HG03045 (cell line): ENCODE measurements around the gene PPFIA1.
"Not testable (repeated sequence)": the region's sequence is repeated elsewhere in the genome, so short reads cannot be mapped to it uniquely, and the experiment has no call there.

Source experiments
- ATAC-seq: cut with Tn5 transposase; IDR thresholded peaks from one replicate; pipeline ENCODE4 v1.9.1; 2021; ENCODE audit warnings: mild to moderate bottlenecking, moderate library complexity; ENCODE audit not compliant: unreplicated experiment

The PPFIA1 gene

GRCh38 chr11:70295166-70295565, 24.7 kb downstream of the PPFIA1 start:
- ATAC-seq = not testable (repeated sequence)

DNA sequence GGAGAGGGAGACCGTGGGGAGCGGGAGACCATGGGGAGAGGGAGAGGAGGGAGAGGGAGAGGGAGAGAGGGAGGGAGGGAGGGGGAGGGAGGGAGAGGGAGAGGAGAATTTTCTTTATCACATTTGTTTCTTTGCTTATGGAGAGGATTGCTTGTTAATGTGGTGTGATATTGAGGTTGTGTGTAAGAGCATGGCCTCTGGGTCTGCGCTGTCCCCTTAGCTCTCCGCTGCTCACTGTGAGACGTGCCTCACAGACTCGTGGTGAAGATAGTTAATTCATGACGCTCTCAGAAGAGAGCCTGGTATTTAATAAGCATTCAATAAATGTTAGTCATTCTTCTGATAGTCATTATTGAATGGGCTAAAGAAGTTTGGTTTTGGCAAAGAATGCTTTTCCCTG, 26.2 kb downstream of the PPFIA1 start:
- no peak for ATAC-seq

DNA sequence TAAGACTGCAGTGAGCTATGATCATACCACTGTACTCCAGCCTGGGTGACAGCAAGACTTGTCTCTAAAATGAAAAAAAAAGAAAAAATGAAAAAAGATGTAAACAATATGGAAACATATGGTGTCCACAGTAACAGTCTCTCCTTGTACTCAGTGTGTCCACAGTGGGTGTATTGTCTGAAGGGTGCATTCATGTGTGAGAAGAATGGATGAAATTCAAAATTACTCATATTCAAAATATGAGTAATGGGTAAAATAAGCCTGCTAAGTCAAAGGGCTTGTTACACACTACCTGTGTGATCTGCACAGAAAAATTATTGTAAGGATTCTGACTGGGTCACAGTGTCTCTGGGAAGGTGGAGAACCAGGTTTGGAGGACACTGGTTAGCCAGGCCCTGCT, 26.9 kb downstream of the PPFIA1 start:
- ATAC-seq = no peak

GRCh38 chr11:70298243-70298915, 27.9 kb downstream of the PPFIA1 start:
- no peak for ATAC-seq

- no peak for ATAC-seq
Observed at GRCh38 chr11:70299636-70300035, 29.1 kb downstream of the PPFIA1 start.

GRCh38 chr11:70301191-70301590, 30.7 kb downstream of the PPFIA1 start:
- ATAC-seq = no peak

GRCh38 chr11:70301721-70302418, 31.4 kb downstream of the PPFIA1 start:
- no peak for ATAC-seq

DNA sequence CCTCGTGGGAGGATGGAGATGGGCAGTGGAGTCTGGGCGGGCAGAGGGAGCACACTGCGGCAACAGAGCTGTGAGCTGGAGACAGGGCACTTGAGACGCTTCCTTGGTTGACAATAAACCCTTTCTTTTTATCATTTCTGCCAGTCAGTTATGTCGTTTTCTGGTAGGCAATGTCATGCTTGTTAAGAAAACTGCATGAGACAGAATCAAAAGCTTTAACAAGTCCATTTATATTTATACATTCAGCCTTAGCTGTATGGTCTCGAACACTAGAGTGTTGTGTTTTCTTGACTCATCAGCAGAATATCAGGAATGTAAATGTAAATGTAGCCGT, 31.9 kb downstream of the PPFIA1 start:
- no peak for ATAC-seq

- no peak for ATAC-seq
Observed at GRCh38 chr11:70303070-70303469, 32.6 kb downstream of the PPFIA1 start.

GRCh38 chr11:70304208-70304603, 33.7 kb downstream of the PPFIA1 start:
- ATAC-seq = no peak

DNA sequence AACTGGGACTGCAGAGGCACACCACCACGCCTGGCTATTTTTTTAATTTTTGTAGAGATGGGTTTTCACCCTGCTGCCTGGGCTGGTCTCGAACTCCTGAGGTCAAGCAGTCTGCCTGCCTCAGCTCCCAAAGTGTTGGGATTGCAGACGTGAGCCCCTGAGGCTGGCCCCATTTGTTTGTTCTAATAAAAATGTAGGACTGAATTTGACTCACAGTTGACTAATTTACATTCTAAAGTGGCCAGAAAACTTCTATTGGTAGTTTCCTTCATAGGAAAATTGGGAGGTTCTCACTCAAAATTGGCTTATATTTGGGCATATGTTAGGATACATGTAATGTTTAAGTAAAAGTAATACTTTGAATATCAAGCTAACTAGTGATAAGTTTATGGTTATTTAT, 35.0 kb downstream of the PPFIA1 start:
- ATAC-seq = no peak

DNA sequence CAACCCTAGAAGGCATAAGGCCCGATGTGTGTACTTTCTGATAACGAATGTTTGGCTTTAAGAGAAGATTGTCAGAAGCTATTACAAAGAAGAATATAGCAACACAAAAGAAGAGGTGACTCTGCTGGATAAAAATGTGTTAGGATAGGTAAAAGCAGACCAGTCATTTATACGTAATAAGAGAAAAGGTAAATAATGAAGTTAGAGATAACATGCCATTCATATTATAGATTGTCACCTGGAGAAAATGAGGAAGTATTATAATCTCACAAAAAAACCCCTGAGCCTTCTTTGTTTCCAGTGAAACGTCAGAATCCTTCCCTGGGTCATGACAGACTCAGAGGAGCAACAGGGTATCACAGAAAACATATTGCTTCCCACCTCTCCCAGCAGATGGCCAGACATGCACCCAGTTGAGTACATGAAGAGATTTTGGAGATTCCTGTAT, 36.1 kb downstream of the PPFIA1 start:
- ATAC-seq = no peak

DNA sequence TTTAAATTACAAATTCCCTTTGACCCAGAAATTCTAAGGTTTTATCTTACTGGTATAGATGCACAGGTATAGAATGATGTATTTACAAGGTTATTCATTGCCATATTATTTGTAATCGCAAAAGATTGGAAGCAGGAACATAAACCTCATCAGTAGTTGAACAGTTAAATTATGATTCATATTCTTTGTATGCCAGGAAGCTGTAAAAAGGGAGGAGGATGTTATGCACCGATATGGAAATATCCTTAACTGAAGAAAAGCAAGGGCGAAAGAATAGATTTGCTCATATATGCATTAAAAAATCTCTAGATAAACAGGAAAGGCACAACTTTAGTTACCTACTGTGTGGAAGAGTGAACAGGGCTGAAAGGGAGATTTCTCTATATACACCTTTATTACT, 36.7 kb downstream of the PPFIA1 start:
- no peak for ATAC-seq

- no peak for ATAC-seq
Observed at GRCh38 chr11:70311616-70312015, 41.1 kb downstream of the PPFIA1 start.

DNA sequence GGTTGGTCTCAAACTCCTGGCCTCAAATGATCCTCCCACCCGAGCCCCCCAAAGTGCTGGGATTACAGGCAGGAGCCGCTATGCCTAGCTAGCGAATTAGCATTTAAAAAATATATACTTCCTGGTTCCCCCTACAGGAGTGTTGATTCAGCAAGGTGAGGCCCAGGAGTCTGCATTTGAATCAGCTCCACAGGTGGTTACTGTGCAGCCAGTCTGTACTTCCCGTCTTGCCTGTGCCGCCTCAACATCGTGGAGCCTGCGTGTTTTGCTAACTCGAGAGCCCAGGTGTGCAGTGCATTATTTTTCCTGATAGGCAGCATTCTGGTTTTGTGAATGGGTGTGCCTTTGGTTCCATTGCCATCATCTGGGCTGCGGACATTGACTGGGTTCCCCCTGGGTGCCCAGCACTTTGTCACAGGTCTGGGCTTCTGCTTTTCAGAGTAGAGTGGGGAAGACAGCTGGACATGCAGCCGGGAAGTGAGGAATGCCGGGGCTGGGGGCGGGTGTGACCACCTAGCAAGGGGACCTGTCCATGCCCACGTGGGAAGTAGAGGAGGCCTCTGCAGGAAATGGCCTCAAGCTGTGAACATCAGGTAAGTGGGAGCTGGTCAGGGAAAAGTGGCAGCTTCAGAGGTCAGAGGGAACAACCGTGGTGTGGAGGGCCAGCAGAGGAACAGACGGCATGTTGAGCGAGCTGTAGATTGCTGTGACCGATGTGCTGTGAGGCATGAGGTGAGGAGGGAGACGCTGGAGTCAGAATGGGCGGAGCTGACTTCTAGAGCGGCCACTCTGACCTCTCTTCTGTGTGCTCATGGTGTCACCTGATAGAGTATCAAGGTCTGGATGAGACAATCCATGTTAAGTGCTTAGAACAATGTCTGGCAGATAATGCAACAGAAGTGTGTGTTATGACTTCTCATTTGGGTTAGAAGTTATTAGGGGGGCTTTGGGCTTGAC, 42.2 kb downstream of the PPFIA1 start:
- ATAC-seq = no peak

DNA sequence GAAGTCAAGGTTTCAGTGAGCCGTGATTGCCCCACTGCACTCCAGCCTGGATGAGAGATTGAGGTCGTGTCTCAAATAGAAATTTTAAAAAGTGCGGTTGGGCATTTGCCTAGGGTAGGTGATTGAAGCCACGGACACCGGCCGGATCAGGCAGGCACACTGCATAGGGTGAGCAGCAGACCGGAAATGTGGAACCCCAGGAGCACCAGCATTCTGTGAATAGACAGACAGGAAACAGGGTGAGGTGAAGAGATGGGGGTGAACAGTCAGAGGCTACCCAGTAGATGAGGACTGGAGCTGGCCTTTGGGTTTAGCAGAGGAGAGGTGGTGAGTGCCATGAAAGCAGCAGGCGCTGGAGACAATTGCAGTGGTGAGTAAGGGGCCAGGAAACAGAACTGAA, 43.5 kb downstream of the PPFIA1 start:
- no peak for ATAC-seq

DNA sequence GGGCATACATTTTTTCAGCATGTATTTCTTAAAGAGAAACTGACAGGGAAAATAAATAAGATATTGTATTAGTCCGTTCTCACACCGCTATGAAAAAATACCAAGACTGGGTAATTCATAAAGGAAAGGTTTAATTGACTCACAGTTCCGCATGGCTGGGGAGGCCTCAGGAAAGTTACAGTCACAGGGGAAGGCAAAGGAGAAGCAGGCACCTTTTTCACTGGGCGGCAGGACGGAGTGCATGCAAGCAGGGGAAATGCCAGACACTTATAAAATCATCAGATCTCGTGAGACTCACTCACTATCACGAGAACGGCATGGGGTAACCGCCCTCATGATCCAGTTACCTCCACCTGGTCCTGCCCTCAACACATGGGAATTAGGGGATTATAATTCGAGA, 44.2 kb downstream of the PPFIA1 start:
- ATAC-seq = no peak

- ATAC-seq = no peak
Observed at GRCh38 chr11:70315716-70316115, 45.2 kb downstream of the PPFIA1 start.

- ATAC-seq = no peak
Observed at GRCh38 chr11:70317581-70318305, 47.3 kb downstream of the PPFIA1 start.

GRCh38 chr11:70319396-70320076, 49.0 kb downstream of the PPFIA1 start:
- no peak for ATAC-seq
